ENCODE measurements around the gene WIPF2. TPM values are rescaled to one million over a fixed set of nuclear protein-coding genes. Genes with fewer than 3 reads are reported as not detected.

The WIPF2 gene
- total and polyA plus RNA-seq, 2 experiments from 2014 or later = 9.2 TPM

- Histone ChIP-seq H3K4me2 (no peak overlapping the region), H3K4me3 (no peak overlapping the region), H3K27ac (ENCODE audit: low read depth) (no peak overlapping the region), H3K9me2 (ENCODE audit: insufficient read depth) (no peaks in the 10 kb centered on the region), H3K27me3 (ENCODE audit: insufficient read depth) (no peaks in the 10 kb centered on the region), H3K4me1 (ENCODE audit: insufficient read depth) (no peaks in the 10 kb centered on the region), H2AFZ (no peak overlapping the region), H4K20me1 (replicated peaks; ENCODE audit: insufficient read depth) (no peaks in the 10 kb centered on the region), H3K36me3 (ENCODE audit: insufficient read depth) (peaks cover 29% of the 10 kb centered on the region), H3K79me2 (replicated peaks; ENCODE audit: insufficient read depth) (no peaks in the 10 kb centered on the region), H3F3A (replicated peaks; ENCODE audit: low read depth) (0 out of 2 replicates have a peak, but pooled peaks cover 3% of the 10 kb centered on the region)
- Mint-ChIP-seq H3K9me3 (no peaks in the 10 kb centered on the region; the same call in 2 of the 3 replicates), H3K36me3 (ENCODE audit: low read depth) (peaks cover 31% of the 10 kb centered on the region), H3K4me1 (peaks cover 8% of the 10 kb centered on the region; the same call in 1 of the 3 replicates), H3K27ac (no peak overlapping the region), H3K27me3 (ENCODE audit: insufficient read depth, low read depth, poor library complexity) (peaks cover 1% of the 10 kb centered on the region), H3K4me3 (no peak overlapping the region)
- DNase-seq (ENCODE audit: low spot score) (no peak), ATAC-seq (no peak)
- no peak for TF ChIP-seq EZH2phosphoT487 (IDR thresholded peaks at IDR 0.05; ENCODE audit: unreplicated experiment)
- TF ChIP-seq POLR2AphosphoS5 (IDR thresholded peaks at IDR 0.05; ENCODE audit: low read depth) = no peak
- no peak for TF ChIP-seq ZNF114 (CRISPR knock-in tag; IDR thresholded peaks at IDR 0.05)
These were observed 46.2 kb downstream of the WIPF2 start for GRCh38 chr17:40265337-40265736.

GRCh38 chr17:40266882-40267281 lies 47.8 kb downstream of the WIPF2 start:
- Histone ChIP-seq H3K27ac (ENCODE audit: low read depth) (no peak overlapping the region), H3K79me2 (replicated peaks; ENCODE audit: insufficient read depth) (no peaks in the 10 kb centered on the region), H4K20me1 (replicated peaks; ENCODE audit: insufficient read depth) (peaks cover 11% of the 10 kb centered on the region; the same call in 1 of the 2 replicates), H3K36me3 (ENCODE audit: insufficient read depth) (peaks cover 21% of the 10 kb centered on the region; the same call in 1 of the 2 replicates), H2AFZ (no peak overlapping the region), H3K4me3 (no peak overlapping the region), H3K4me2 (no peak overlapping the region), H3K9me2 (ENCODE audit: insufficient read depth) (no peaks in the 10 kb centered on the region), H3K27me3 (ENCODE audit: insufficient read depth) (no peaks in the 10 kb centered on the region), H3K4me1 (ENCODE audit: insufficient read depth) (no peaks in the 10 kb centered on the region), H3F3A (replicated peaks; ENCODE audit: low read depth) (0 out of 2 replicates have a peak, but pooled peaks cover 3% of the 10 kb centered on the region)
- Mint-ChIP-seq H3K4me1 (peaks cover 8% of the 10 kb centered on the region; the same call in 1 of the 3 replicates), H3K9me3 (no peaks in the 10 kb centered on the region; the same call in 2 of the 3 replicates), H3K27me3 (ENCODE audit: insufficient read depth, low read depth, poor library complexity) (no peaks in the 10 kb centered on the region), H3K4me3 (no peak overlapping the region), H3K36me3 (ENCODE audit: low read depth) (peaks cover 18% of the 10 kb centered on the region), H3K27ac (no peak overlapping the region)
- TF ChIP-seq STAT1 (IDR thresholded peaks at IDR 0.05; ENCODE audit: unreplicated experiment) (no peak), ETS1 (IDR thresholded peaks at IDR 0.05) (no peak), CREB1 (CRISPR knock-in tag; IDR thresholded peaks at IDR 0.05; ENCODE audit: low read depth) (no peak), POLR2AphosphoS5 (IDR thresholded peaks at IDR 0.05; ENCODE audit: low read depth) (no peak), EZH2 (IDR thresholded peaks at IDR 0.05; ENCODE audit: low read depth, unreplicated experiment) (no peak)
- DNase-seq (ENCODE audit: low spot score) (no peak), ATAC-seq (no peak)

GRCh38 chr17:40268141-40268712 lies 49.1 kb downstream of the WIPF2 start:
- H3K27ac ChIP-seq (ENCODE audit: low read depth) = no peak overlapping the region
- Mint-ChIP-seq H3K9me3 (no peaks in the 10 kb centered on the region; the same call in 2 of the 3 replicates), H3K27me3 (ENCODE audit: insufficient read depth, low read depth, poor library complexity) (peaks cover under 1% of the 10 kb centered on the region), H3K36me3 (ENCODE audit: low read depth) (peaks cover 15% of the 10 kb centered on the region; the same call in 2 of the 3 replicates), H3K27ac (no peak overlapping the region), H3K4me1 (peaks cover 8% of the 10 kb centered on the region; the same call in 2 of the 3 replicates), H3K4me3 (no peak overlapping the region)
- peaks cover 19% of the 10 kb centered on the region; the same call in 1 of the 2 replicates for H3K36me3 ChIP-seq (ENCODE audit: insufficient read depth)
- H3K4me3 ChIP-seq = no peak overlapping the region
- no peak for TF ChIP-seq REST (IDR thresholded peaks at IDR 0.05; ENCODE audit: unreplicated experiment)
- no peaks in the 10 kb centered on the region for H3K79me2 ChIP-seq (replicated peaks; ENCODE audit: insufficient read depth)
- ATAC-seq (no peak), DNase-seq (ENCODE audit: low spot score) (no peak)
- H2AFZ ChIP-seq = no peak overlapping the region
- H3K4me2 ChIP-seq = no peak overlapping the region
- no peaks in the 10 kb centered on the region for H3K4me1 ChIP-seq (ENCODE audit: insufficient read depth)
- H4K20me1 ChIP-seq (replicated peaks; ENCODE audit: insufficient read depth) = peaks cover 11% of the 10 kb centered on the region; the same call in 1 of the 2 replicates
- H3K27me3 ChIP-seq (ENCODE audit: insufficient read depth) = no peaks in the 10 kb centered on the region
- H3F3A ChIP-seq (replicated peaks; ENCODE audit: low read depth) = 0 out of 2 replicates have a peak, but pooled peaks cover 3% of the 10 kb centered on the region
- H3K9me2 ChIP-seq (ENCODE audit: insufficient read depth) = no peaks in the 10 kb centered on the region
